MCF 10A (cell line): ENCODE results near the gene SEMA4D. TPM values are rescaled to one million over a fixed set of nuclear protein-coding genes. Genes with fewer than 3 reads are reported as not detected.

Experiments
- BruUV-seq: library from RNA; stranded (reverse); fragments of 400-500 nt; replicated peaks from 2 replicates; lab custom pipeline; 2021; lab: Mats Ljungman, UMichigan
- CTCF ChIA-PET: fragments of 300-600 bp; sonication (Branson Sonifier 250); formaldehyde crosslinking; extraction: SDS; loops from one replicate; lab custom pipeline; 2021; ENCODE audit warnings: antibody characterized with exemption, inconsistent platforms; lab: Yijun Ruan, JAX
- POLR2A ChIA-PET: fragments of 300-600, 350-650 bp; sonication (Branson Sonifier 250); formaldehyde crosslinking; extraction: SDS; loops from one replicate; lab custom pipeline; 2020; ENCODE audit warnings: antibody characterized with exemption, inconsistent platforms; lab: Yijun Ruan, JAX
- DNase-seq: peaks from one replicate; pipeline ENCODE4 v3.0.0-alpha.2; 2018; ENCODE audit not compliant: unreplicated experiment
- H3K27ac Mint-ChIP-seq: one replicate; pipeline ENCODE4 v1.8.0; 2022; ENCODE audit warnings: mild to moderate bottlenecking, low read depth, mixed read lengths; ENCODE audit not compliant: unreplicated experiment
- H3K27me3 Mint-ChIP-seq: one replicate; pipeline ENCODE4 v1.8.0; 2022; ENCODE audit warnings: mixed read lengths; ENCODE audit not compliant: insufficient read depth, unreplicated experiment
- H3K36me3 Mint-ChIP-seq: one replicate; pipeline ENCODE4 v1.8.0; 2022; ENCODE audit warnings: mild to moderate bottlenecking, moderate library complexity, mixed read lengths; ENCODE audit not compliant: insufficient read depth, unreplicated experiment
- H3K4me1 Mint-ChIP-seq: one replicate; pipeline ENCODE4 v1.8.0; 2022; ENCODE audit warnings: mixed read lengths; ENCODE audit not compliant: insufficient read depth, unreplicated experiment
- H3K4me3 Mint-ChIP-seq: one replicate; pipeline ENCODE4 v1.8.0; 2022; ENCODE audit warnings: mild to moderate bottlenecking, moderate library complexity, mixed read lengths; ENCODE audit not compliant: unreplicated experiment
- H3K9me3 Mint-ChIP-seq: one replicate; pipeline ENCODE4 v1.8.0; 2022; ENCODE audit warnings: mixed read lengths; ENCODE audit not compliant: unreplicated experiment
- intact Hi-C: fragments of 100-400 bp; cut with micrococcal nuclease; formaldehyde crosslinking; loops from 2 replicates; pipeline ENCODE4 v1.14.1; 2022
- total RNA-seq: library from RNA; stranded (reverse); gene quantifications from 2 replicates; pipeline ENCODE4 v1.2.3, GENCODE V29; 2022
- TF ChIP-seq, protein P1 (sequence below): fragments of 200-600 bp; IDR thresholded peaks from one replicate; pipeline ENCODE4 v1.8.0; 2022; ENCODE audit warnings: antibody characterized with exemption, mild to moderate bottlenecking; ENCODE audit not compliant: unreplicated experiment

Gene SEMA4D
- total RNA-seq, 1 experiment from 2014 or later = 4.2 TPM

GRCh38 chr9:89317282-89317681, 180.6 kb downstream of the SEMA4D start:
- no peaks in the 10 kb centered on the region for H3K27me3 Mint-ChIP-seq
- peak overlapping the region; percentile 88 for H3K4me3 Mint-ChIP-seq
- no TSS peak for BruUV-seq
- peaks cover 25% of the 10 kb centered on the region for H3K4me1 Mint-ChIP-seq
- CTCF ChIA-PET = interaction anchor here (0.6 to 1.0 kb wide), 2 partner anchors 306 to 783 kb away, joined by 3 read pairs; no protein-coding TSS in a partner anchor
- TF ChIP-seq, protein P1, sequence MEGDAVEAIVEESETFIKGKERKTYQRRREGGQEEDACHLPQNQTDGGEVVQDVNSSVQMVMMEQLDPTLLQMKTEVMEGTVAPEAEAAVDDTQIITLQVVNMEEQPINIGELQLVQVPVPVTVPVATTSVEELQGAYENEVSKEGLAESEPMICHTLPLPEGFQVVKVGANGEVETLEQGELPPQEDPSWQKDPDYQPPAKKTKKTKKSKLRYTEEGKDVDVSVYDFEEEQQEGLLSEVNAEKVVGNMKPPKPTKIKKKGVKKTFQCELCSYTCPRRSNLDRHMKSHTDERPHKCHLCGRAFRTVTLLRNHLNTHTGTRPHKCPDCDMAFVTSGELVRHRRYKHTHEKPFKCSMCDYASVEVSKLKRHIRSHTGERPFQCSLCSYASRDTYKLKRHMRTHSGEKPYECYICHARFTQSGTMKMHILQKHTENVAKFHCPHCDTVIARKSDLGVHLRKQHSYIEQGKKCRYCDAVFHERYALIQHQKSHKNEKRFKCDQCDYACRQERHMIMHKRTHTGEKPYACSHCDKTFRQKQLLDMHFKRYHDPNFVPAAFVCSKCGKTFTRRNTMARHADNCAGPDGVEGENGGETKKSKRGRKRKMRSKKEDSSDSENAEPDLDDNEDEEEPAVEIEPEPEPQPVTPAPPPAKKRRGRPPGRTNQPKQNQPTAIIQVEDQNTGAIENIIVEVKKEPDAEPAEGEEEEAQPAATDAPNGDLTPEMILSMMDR = no peak
- peak overlapping the region; percentile 97 for H3K27ac Mint-ChIP-seq
- POLR2A ChIA-PET = no interaction called here
- intact Hi-C loops = no loop called here
- peaks cover 31% of the 10 kb centered on the region for H3K36me3 Mint-ChIP-seq
- no peaks in the 10 kb centered on the region for H3K9me3 Mint-ChIP-seq
- DNase-seq = peak; percentile 6

DNA sequence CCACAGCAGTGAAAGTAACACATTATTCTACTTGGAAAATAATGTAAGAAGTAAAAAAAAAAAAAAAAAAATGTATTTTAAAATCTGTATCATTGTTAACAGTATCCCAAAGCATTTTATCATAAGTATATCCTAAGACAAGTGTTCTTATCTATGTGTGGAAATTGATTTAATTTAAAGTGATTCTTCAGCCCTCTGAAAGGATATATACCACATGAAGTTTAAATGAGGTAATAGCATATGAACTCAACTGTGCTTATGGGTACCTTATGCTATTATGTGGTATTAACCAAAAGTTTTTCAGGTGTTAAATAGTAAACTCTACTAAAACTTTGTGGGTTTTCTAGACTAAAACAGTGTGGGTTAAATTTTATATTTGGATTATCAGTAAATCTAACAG, 182.4 kb downstream of the SEMA4D start:
- DNase-seq = no peak
- TF ChIP-seq, protein P1 = no peak
- Mint-ChIP-seq H3K4me3 (peak overlapping the region; percentile 91), H3K27ac (peak overlapping the region; percentile 100), H3K36me3 (peaks cover 24% of the 10 kb centered on the region), H3K27me3 (no peaks in the 10 kb centered on the region), H3K4me1 (peaks cover 20% of the 10 kb centered on the region), H3K9me3 (no peaks in the 10 kb centered on the region)
- ChIA-PET CTCF (interaction anchor here (1.9 kb wide), 1 partner anchor 233 kb away, joined by 10 read pairs; no protein-coding TSS in a partner anchor), POLR2A (interaction anchor here (1.0 to 1.6 kb wide), 2 partner anchors 8 to 233 kb away, joined by 3 to 5 read pairs; no protein-coding TSS in a partner anchor)
- intact Hi-C loops = no loop called here
- no TSS peak for BruUV-seq

- no TSS peak for BruUV-seq
- CTCF ChIA-PET = interaction anchor here (1.9 kb wide), 1 partner anchor 234 kb away, joined by 10 read pairs; no protein-coding TSS in a partner anchor
- TF ChIP-seq, protein P1 = no peak
- Mint-ChIP-seq H3K9me3 (no peaks in the 10 kb centered on the region), H3K4me3 (peak overlapping the region; percentile 91), H3K27ac (peak overlapping the region; percentile 100), H3K4me1 (peaks cover 20% of the 10 kb centered on the region), H3K27me3 (no peaks in the 10 kb centered on the region), H3K36me3 (peaks cover 24% of the 10 kb centered on the region)
- DNase-seq = no peak
- intact Hi-C loops = no loop called here
- POLR2A ChIA-PET = interaction anchor here (1.0 to 1.6 kb wide), 2 partner anchors 9 to 234 kb away, joined by 3 to 5 read pairs; no protein-coding TSS in a partner anchor
These were observed 183.0 kb downstream of the SEMA4D start for GRCh38 chr9:89314955-89315354.

- POLR2A ChIA-PET = interaction anchor here (1.1 kb wide), 1 partner anchor 10 kb away, joined by 3 read pairs; no protein-coding TSS in a partner anchor
- no TSS peak for BruUV-seq
- DNase-seq = peak; percentile 22
- no peaks in the 10 kb centered on the region for H3K27me3 Mint-ChIP-seq
- TF ChIP-seq, protein P1 = no peak
- H3K9me3 Mint-ChIP-seq = no peaks in the 10 kb centered on the region
- H3K4me1 Mint-ChIP-seq = peaks cover 20% of the 10 kb centered on the region
- H3K27ac Mint-ChIP-seq = peak overlapping the region; percentile 100
- intact Hi-C loops = no loop called here
- H3K36me3 Mint-ChIP-seq = peaks cover 24% of the 10 kb centered on the region
- CTCF ChIA-PET = interaction anchor here (1.9 kb wide), 1 partner anchor 235 kb away, joined by 10 read pairs; no protein-coding TSS in a partner anchor
- peak overlapping the region; percentile 91 for H3K4me3 Mint-ChIP-seq
These were observed 184.1 kb downstream of the SEMA4D start for GRCh38 chr9:89313842-89314241.
